Limb (tissue), 2 donors: ENCODE data around the gene BNC2.

ENCODE experiments used
- DNase-seq, 2 donors: peaks; one replicate each; pipeline ENCODE4 v3.0.0-alpha.2; 2016; ENCODE audit errors: extremely low spot score in 2 of 2

Gene BNC2

DNA sequence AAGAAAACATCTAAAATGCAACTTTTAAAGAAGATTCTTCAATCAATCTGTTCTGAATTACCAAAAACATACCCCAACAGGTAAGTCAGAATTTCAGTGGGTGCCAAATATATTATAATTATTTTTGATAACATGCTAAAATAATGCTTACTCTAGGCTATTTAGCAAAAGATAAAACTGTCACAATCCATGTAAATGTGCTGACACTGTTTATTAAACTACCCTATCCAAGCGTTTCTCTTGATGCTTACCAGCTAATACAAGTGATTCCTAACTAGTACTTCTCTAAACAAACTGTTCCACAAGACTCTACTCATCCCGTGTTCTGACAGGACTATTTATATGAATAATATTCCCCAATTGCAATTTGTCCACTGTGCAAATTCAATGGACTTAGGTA lies 236.7 kb downstream of the BNC2 start:
- DNase-seq = no peak

DNA sequence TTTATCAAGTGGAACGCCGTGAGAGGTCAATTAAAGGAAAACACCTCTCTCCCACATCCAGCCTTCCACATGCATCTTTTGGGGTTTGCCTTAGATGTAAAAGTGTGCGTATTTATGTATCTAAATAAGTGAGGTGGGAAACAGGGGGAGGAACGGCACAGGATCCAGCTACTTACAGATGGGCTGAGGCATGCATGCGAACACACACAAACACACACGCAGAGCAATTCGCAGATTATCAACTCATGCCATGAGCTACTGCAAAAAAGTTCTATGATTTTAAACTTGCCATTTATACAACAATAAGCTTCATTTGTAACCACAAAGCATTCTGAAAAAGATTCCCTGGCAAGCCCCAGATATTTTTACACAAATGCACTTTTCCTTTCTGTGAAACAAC lies 242.1 kb downstream of the BNC2 start:
- DNase-seq = no peak

DNA sequence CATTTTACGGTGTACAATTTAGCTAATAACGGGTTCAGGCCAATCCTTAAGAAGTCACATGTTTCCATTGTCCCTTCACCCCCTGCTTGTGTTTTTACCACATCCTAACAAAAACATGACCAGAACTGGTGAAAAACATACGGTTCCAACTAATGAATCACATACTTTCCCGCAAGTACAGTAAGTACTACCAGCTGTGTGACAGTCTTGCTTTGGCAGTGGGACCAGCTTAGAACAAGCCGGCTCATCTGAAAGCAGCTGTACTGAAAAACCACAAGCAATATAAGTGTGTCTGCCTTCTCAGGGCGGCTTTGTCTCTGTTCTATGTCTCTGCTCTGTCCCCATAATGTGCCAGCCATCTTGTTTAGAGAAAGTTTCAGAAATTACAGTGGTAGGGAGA lies 242.5 kb downstream of the BNC2 start:
- DNase-seq = peak; percentile 58 to 89

DNA sequence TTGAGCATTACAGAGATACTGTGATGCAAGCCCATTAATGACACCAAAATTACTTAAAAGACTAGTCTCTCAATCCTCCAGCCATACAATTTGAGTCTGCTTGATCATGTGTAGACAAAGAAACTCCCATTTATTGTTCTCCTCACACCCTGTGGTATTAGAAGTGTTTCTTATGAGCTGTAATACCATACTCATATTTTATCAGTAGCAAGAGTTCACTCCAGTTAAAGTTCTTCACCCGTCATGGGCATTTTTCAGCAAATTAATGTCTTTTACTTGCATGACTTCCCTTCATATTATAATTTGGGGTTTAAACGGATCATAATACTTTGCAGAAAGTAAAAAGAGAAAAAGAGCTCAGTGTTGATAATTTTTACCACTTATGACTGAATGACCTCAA lies 242.9 kb downstream of the BNC2 start:
- DNase-seq = no peak

DNA sequence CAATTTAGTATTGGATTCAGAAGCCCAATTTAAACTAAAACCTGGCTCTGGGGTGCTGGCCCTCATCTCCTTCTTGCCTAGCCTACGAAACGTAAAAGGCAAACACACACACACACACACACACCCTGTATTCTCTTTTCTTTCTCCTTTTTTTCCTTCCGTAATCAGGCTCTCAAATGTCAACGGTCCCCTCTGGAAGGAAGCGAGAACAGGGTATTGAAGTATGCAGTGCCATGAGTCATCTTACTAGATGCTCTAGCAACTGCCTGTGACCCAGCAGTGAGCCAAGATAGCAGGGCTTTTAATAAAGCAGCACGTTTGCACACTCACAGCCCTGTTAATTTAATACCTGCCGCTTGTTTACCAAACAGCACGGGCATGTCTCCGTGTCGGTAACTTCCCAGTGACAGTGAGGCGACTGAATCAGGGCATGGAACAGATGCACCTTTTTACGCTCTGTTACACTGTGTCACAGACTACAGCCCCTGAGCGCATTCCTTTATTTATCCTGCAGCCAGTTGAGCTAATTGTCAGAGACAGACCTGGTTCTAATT lies 243.8 kb downstream of the BNC2 start:
- DNase-seq = no peak

DNA sequence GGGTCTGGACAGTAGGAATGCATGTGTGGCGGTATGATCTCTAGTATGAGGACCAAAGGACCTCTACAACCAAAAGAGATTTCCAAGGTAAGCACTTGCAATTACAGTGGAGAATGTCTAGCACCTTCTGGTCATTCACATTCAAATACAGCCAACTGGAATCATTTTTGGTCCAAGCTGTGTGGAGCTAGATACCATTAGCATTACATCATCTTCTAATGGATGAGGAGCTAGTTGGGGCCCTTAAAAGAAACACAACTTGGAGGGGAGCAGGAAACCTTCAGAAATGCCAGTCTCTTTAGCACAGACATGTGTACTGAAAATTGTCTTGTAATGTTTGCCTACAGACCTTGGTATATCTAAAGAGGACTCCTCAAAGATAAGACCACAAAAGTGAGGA lies 244.7 kb downstream of the BNC2 start:
- no peak for DNase-seq

DNA sequence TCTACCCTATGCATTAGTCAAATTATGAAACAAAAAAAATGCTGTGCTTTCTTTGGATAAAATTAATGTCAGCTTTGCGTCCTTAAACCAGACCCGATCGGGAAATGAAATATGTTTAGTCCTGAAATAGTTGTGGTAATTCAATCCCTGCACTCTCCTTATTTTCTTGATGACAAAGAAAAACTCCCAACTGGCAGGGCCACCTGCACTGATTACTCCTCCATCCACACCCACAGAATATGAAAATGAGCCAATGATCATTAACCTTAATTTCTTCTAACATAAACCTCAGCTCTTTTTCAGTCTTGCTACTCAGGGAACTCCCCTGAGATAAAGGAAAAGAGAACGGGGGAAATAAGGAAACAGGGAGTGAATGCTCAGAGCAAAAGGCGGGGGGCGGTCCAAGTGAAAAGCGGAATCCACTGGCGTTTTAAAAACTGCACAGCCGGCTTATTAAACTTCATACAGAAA lies 245.3 kb downstream of the BNC2 start:
- no peak for DNase-seq

DNA sequence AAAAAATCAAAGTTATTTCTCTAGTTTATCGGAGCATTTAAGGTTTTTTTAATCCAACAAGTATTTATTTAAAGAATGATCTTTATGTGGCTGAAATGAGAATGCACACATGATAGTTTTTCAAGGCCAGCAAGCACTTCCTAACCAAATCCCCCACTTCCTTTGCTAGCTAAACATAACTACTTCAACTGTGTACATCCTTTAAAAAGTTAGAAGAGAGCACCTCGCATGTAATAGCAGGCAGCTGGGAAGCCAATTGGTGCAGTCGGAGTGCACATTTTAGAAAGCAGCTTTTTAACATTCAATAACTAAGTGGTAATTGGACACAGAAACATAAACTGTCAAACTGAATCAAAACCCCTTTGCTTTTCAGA lies 245.7 kb downstream of the BNC2 start:
- DNase-seq = peak in 1 of 2 donors; percentile 52

DNA sequence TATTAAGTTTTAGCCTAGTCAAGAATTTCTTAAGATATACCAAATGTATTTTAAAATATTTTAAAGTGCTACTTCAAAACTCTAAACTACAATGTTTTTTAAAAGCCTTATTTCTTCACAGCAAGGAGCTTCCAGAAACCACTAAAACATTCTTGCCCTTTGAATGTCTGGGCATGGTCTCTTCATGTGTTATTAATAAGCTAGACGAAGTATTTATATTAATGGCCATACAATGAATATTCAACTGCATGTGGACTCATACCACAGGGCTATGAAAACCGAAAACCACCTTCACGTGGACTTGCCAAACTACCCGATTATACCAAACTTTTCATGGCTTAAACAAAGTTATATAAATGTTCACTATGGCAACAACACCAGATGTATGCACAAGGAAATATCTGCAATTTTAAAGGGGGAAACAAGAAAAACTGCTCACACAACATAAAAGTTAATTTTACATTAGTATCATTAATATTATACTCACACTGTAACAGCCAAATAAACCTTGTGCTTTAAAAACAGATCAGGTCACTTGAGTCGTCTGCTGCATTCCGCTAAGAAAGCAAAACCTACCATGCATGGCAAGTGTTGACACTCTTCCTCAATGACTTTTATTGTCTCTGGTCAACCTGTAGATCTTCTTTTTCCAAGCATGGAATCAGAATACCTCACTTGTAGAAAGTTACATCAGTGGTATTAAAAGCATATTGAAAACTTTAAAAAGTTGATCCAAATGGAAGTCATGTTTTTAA lies 246.3 kb downstream of the BNC2 start:
- no peak for DNase-seq

DNA sequence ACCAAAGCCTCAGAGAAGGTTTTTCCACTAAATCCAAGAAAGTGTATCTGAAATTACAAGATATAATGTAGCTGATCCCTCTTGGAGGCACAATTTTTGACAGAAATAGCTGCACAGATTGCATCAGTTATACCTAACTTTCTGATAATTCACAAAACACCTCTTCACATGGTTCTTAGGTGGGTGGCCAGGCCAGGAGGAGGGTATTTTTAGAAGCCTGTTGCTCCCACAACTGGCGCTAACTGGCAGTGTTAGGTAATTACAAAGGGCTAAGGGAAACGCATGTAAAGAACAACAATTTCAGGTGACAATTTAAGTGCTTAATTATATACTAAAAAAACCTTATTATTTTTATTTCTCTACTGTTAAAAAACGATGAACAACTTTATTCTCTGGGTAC lies 247.9 kb downstream of the BNC2 start:
- DNase-seq = no peak

DNA sequence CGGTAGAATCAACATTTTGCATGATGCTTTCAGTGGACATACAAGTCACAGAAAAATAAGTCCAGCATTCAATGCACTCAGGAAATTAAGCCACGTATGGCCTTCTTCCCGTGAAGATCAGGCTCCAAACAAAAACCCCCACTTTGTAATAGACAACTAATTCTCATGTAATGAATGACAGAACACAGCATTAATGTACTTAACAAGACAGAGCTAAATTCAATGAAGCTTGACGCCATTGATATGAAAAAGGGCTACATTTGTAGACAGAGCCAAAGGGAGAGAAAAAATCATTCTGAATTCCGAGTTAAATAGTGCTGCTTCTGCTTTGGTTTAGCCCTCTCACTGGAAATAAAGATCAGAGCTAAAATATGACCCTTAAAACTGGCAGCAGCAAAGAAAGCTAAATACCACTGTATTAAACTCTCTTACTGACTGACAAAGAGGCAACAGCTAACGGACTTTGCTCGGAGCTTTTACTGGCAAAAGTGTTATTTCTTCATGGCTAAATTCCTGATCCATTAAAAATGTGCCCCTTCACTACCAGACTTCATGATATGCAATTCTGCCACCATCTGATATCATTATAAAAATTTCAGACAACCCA lies 250.5 kb downstream of the BNC2 start:
- no peak for DNase-seq

DNA sequence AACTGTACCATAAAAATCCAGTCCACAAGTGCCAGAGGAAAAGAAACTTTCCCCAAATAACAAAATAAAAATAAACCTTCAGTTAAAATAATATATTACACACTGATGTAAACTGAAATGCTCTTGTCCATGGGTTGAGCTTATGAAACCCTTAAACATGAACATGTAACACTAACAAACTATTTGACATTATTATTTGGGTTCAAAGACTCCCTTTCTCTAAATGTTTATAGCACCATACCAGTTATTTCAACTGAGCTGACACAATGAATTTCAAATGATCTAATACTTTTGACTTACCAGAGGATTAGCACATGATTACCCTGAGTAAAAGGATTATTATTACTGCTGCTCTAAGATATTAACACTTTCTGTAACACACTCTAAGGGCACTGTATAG lies 251.1 kb downstream of the BNC2 start:
- DNase-seq = no peak

DNA sequence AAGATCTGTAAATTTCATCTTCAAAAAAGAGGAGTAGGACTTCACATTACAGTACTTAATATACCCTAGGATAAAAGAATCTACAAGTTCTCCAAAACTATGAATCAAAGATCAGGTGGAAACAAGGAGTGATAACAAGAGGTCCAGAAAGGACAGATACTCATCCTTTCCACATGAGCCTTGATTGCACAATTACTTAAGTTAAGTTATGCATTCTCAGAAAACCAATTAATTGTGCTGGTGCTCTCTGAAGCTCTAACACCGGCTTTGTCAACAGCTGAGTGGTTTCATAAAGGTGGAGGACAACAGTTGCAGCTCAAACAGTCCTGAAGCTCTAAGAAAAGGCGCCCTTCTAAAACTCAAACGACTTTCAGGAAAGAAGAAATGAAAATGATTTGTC lies 251.9 kb downstream of the BNC2 start:
- DNase-seq = no peak

DNA sequence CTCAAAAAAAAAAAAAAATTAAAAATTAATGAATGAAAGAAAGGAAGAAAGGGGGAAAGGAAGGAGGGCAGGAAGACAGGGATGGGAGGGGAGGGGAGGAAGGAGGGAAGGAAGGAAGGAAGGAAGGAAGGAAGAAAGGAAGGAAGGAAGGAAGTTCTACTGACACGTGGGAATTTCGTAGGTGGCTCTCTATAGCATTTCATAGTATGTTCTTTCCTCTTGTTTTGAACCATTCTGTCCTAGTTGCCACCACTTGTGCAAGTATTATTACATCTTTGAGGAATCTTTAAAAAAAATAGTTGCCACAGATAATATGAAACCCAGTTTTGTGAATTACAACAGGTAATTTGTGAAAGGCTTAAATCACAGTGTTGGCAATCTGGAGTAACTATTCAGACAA lies 253.8 kb downstream of the BNC2 start:
- DNase-seq = no peak

DNA sequence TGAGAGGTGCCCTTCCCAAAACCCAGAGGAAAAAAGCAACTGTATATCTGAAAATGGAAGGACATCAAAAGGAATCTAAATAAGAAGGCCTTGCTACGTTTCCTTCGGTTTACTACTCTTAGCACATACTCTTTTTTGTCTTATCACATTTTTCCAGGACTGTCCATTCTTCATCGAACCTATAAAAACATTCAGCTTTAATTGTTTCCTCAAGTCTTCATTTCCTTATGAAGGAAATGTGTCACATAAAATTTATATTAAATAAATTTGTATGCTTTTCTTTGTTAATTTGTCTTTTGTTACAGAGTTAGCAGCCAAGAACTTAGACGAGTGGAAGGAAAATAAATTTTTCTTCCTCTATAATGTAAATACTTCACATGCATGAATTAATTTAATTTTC lies 255.0 kb downstream of the BNC2 start:
- DNase-seq = no peak

DNA sequence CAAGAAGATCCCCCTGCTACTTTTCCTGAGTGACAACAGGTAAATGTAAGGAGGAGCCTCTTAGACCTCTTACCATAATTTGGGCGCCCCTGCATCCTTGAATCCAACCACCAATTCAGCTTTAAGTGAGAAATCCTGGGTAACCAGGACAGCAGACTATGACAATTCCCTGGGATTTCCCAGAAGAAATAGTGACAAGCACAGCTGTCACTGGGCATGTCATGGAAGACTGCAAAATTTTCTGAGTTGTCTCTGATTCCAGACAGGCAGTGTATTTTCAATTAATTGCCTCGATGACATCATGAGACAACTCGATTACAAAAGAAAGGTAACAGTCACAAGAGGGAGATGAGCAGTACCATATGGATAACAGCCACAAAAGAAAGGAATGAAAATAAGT lies 256.9 kb downstream of the BNC2 start:
- DNase-seq = no peak

DNA sequence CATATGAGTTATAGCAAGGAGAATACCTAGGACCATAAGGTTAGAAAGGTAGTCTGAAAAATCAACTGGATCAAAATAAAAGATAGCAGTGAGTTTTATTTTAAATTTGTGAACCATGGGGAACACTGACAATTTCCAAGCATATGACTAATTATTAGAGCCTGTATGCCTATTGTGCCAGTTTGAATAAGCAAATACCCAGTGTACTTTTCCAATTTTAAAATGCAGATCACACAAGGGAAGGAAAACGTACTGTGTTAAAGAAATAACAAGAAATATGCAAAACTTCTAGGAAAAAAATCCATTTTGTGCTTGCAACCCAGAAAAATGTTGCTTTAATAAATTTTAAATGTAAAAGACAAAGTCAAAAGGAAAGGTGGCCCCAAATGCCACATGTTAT lies 257.4 kb downstream of the BNC2 start:
- DNase-seq = no peak

DNA sequence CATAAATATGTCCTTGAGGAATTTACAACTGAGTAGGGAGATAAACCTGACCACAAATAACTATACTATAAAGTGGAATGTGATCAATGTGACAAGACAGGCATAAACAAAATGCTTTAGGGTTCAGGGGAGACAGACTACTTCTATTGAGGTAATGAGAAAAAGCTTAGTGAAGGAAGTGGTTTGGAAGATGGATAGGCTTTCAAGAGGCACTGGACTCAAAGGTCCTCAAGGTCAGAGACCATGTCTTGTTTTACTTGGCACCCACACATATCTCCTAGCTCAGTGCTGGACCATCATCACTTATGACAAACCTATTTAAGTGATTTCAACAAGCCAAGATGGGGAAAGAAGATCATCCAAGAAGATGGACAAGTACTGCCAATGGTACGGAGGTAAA lies 257.8 kb downstream of the BNC2 start:
- DNase-seq = no peak

DNA sequence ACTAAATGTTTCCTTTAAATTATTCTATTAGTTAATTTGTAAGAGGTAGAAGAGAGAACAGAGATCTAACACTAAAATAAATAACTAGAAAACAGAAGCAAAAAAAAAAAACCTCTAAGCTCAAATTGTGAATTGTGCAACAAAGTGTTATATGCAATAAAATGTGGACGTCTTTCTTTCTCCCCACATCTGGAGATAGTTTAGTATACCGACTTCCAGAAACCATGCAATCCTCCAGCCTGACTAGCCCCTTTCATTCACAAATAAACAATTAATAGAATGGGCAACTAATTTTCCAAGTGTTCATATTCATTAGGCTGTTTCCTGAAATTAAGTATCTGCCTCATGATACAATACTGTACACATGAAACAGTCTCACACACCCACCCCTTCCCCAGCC lies 258.5 kb downstream of the BNC2 start:
- no peak for DNase-seq

DNA sequence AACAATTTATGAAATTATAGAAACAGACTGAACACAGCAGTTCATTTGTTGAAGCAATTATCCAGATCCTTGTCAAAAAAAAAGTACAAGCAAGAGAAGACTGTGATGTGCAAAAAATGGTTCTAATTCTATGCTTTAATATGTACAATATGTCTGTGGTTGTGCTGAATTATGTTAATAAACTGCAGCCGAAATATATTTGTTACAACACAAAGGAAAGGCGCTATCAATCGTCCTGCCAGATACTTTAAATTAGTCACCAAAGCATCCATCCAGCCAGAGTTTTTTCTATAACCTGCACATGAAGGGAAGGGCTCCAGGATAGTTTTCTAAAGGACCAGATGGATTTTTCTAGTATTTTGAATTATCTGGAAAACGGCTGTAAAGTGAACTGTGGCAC lies 259.5 kb downstream of the BNC2 start:
- no peak for DNase-seq

DNA sequence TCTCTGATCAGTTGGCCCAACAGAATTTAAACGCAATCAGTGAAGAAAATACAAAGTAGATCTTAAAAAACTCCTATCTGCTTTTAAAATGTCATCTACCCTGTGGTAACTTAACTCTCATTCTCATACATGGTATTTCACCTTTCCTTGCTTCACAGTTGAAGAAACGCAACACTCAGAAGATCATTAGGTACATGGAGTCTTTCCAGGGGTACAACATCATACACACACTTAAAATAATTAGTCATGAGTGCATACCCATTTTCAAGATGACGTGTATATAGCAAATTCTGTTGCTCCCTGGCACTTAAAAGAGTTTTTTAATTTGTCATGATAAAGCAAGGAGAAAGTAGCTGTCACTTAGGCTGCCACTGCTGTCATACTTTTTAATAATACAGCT lies 259.9 kb downstream of the BNC2 start:
- no peak for DNase-seq

DNA sequence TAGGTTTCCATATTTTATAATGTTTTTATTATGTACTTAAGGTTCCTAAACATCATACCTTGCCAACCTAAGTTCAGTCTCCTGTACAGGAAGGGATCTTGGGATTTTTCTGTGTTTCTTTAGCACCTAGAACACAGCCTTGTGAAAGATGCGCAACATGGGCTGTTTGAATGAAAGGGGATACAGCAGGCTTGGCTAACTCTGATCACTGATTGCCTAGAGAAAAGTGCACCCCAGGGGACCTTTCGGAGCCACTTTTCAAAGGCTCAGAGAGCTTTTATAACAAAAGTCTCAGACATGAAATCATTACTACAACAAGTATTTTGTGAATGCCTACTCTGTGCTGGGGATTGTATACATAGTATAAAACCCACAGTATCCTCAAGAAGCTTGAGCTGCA lies 261.6 kb downstream of the BNC2 start:
- DNase-seq = no peak

DNA sequence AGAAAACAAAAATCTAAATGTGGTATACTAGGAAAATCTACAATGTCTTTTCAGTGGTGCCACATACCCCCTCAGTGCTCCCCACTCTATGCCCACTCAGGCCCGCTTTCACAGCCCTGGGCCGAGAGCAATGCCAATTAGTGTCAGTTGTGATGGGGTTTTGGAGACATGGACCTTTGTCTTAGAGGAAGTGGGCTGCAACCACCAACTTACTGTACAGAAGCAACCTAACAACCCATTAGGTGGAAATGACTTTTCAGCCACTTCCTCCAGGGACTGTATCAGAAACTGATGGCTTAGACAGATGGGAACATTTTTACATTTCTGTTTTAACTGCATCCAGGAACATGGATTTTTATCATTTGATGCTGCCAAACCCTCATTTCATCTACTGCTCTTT lies 268.0 kb downstream of the BNC2 start:
- DNase-seq = no peak
